GM12875 (cell line): Measurements from ENCODE around the gene RBL1.

Experiments used
- H3K4me3 ChIP-seq: one replicate; pipeline ENCODE4 v1.5.1; 2011; ENCODE audit warnings: low read depth, low read length, control low read depth
- CTCF ChIP-seq: IDR thresholded peaks from 2 replicates; pipeline ENCODE4 v1.5.1; 2011; ENCODE audit warnings: low read depth, mild to moderate bottlenecking, control low read depth, inconsistent platforms, low read length, moderate library complexity, borderline replicate concordance; ENCODE audit not compliant: insufficient read depth

The RBL1 gene

GRCh38 chr20:36959242-36959641 is 136.6 kb downstream of the RBL1 start:
- no peak for TF ChIP-seq CTCF
- H3K4me3 ChIP-seq = no peak overlapping the region

GRCh38 chr20:36957875-36958667 is 137.7 kb downstream of the RBL1 start:
- H3K4me3 ChIP-seq = no peak overlapping the region
- TF ChIP-seq CTCF = no peak

- H3K4me3 ChIP-seq = no peak overlapping the region
- no peak for TF ChIP-seq CTCF
Measured at GRCh38 chr20:36956674-36957073, 139.1 kb downstream of the RBL1 start.

GRCh38 chr20:36956016-36956415 is 139.8 kb downstream of the RBL1 start:
- TF ChIP-seq CTCF = no peak
- no peak overlapping the region for H3K4me3 ChIP-seq

- no peak for TF ChIP-seq CTCF
Measured at GRCh38 chr20:36951979-36952738, 143.6 kb downstream of the RBL1 start.

GRCh38 chr20:36951198-36951978 is 144.4 kb downstream of the RBL1 start, which contains the start of gene SAMHD1:
Gene SAMHD1, minus strand, starts transcription at chr20:36951708. Its CDS starts 65 bp downstream, at chr20:36951643.
- 0 out of 2 replicates have a peak, but pooled peaks have one; percentile 14 for TF ChIP-seq CTCF
- H3K4me3 ChIP-seq = peak within 1 kb of the TSS; percentile 67

More at GRCh38 chr20:36951979-36952738, 143.6 kb downstream of the RBL1 start:
- peak overlapping the region; percentile 67 for H3K4me3 ChIP-seq
